ENCODE data around the gene AOPEP.

GRCh38 chr9:94944626-94945025 is 218.1 kb downstream of the AOPEP start:
- no peak for TF ChIP-seq POLR2A (IDR thresholded peaks at IDR 0.05)
- TF ChIP-seq CTCF (IDR thresholded peaks at IDR 0.05), result no peak

Data from suprapubic skin (tissue), 3 donors.